Suprapubic skin (tissue), 3 donors: ENCODE measurements around the gene RFC1.

Experiments
- POLR2AphosphoS5 ChIP-seq, 3 donors: sonication (generic); formaldehyde crosslinking; IDR thresholded peaks; one replicate each; pipeline ENCODE4 v1.6.1; 2017; ENCODE audit warnings: antibody characterized with exemption in 3 of 3
- TF ChIP-seq, protein P1 (sequence below), 2 donors: fragments of 200-600 bp in 1 of 2; fragments of 450-650 bp in 1 of 2; sonication (generic) in 1 of 2; IDR thresholded peaks; one replicate each; pipeline ENCODE4 v1.5.1; 2016 to 2019; ENCODE audit warnings: antibody characterized with exemption in 2 of 2, mild to moderate bottlenecking in 1 of 2, moderate library complexity in 1 of 2

DNA sequence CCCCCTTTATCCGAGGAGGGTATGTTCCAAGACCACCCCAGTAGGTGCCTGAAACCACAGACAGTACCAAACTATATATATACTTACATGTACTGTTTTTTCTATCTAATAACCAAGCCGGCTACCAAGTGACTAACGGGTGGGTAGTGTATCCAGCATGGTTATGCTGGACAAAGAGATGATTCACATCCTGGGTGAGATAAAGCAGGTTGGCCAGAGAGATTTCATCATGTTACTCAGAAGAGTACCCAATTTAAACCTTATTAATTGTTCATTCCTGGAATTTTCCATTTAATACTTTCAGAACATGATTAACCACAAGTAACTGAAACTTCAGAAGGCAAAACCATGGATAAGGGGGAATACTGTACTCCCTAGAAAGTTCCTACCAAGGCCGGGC, 46.5 kb downstream of the RFC1 start:
- TF ChIP-seq, protein P1, sequence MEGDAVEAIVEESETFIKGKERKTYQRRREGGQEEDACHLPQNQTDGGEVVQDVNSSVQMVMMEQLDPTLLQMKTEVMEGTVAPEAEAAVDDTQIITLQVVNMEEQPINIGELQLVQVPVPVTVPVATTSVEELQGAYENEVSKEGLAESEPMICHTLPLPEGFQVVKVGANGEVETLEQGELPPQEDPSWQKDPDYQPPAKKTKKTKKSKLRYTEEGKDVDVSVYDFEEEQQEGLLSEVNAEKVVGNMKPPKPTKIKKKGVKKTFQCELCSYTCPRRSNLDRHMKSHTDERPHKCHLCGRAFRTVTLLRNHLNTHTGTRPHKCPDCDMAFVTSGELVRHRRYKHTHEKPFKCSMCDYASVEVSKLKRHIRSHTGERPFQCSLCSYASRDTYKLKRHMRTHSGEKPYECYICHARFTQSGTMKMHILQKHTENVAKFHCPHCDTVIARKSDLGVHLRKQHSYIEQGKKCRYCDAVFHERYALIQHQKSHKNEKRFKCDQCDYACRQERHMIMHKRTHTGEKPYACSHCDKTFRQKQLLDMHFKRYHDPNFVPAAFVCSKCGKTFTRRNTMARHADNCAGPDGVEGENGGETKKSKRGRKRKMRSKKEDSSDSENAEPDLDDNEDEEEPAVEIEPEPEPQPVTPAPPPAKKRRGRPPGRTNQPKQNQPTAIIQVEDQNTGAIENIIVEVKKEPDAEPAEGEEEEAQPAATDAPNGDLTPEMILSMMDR (IDR thresholded peaks at IDR 0.05) = no peak
- no peak for TF ChIP-seq POLR2AphosphoS5 (IDR thresholded peaks at IDR 0.05)
